ENCODE results near the gene ATG7.
"Not testable (repeated sequence)": the region's sequence is repeated elsewhere in the genome, so short reads cannot be mapped to it uniquely, and the experiment has no call there.

ATG7 gene

DNA sequence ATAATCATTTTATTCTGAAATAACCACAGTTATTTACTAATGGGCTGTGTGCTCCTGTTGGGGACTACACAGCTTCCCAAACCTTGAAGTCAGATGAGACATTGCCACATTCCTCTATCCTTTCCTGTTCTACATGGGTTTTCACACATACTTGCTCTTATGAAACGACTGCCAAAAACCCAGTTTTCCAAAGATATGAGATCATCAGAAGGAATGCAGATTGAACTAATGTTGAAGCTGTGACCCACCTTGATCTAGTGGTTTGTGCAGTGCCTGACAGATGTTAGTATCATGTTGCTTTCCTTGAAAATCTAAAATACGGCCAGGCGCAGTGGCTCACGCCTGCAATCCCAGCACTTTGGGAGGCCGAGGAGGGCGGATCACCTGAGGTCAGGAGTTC is 226.9 kb downstream of the ATG7 start:
- Histone ChIP-seq H3K4me3 (ENCODE audit: low read length) (no peak overlapping the region), H3K27me3 (ENCODE audit: control insufficient read depth, insufficient read depth, low read length) (no peaks in the 10 kb centered on the region), H3K27ac (ENCODE audit: low read length) (no peak overlapping the region), H3K9me3 (ENCODE audit: control insufficient read depth, insufficient read depth, low read length) (no peaks in the 10 kb centered on the region), H3K36me3 (ENCODE audit: control insufficient read depth, insufficient read depth, low read length) (no peaks in the 10 kb centered on the region), H3K4me1 (ENCODE audit: control insufficient read depth, insufficient read depth, low read length) (0 out of 2 replicates have a peak, but pooled peaks cover 1% of the 10 kb centered on the region)
- no CpG with 5 or more reads among the region's 6 CpGs for WGBS (ENCODE audit: insufficient coverage, insufficient read length)
- no peak for DNase-seq (ENCODE audit: low read depth, low spot score)

DNA sequence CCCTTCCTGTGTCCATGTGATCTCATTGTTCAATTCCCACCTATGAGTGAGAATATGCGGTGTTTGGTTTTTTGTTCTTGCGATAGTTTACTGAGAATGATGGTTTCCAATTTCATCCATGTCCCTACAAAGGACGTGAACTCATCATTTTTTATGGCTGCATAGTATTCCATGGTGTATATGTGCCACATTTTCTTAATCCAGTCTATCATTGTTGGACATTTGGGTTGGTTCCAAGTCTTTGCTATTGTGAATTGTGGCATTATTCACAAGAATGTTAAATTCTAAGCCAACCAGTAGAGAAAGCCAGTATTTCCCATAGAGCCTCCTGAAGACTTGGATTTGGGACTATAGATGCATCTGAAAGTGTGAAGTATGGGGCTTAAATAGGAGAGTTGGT is 230.2 kb downstream of the ATG7 start:
- no CpG with 5 or more reads among the region's 3 CpGs for WGBS (ENCODE audit: insufficient coverage, insufficient read length)
- not testable (repeated sequence) for H3K4me3 ChIP-seq (ENCODE audit: low read length)

DNA sequence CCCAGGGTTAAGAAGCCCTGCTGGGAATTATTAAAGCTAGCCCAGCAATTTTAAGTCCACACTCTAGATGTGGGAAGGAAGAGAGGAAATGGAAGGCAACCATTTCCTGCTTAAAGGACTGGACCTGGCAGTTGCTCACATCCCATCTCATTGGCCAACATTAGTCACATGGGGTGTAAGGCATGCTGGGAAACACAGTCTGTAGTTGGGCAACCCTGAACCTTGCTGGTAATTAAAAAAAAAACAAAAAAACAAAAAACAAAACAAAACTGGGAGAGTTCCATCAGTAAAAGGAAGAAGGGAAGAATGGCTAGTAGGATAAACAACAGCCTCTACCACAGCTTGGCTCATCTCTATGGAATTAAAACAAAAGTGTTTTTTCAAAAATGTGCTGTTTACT is 235.5 kb downstream of the ATG7 start:
- H3K4me3 ChIP-seq (ENCODE audit: low read length): no peak overlapping the region
- DNase-seq (ENCODE audit: low read depth, low spot score): no peak
- H3K36me3 ChIP-seq (ENCODE audit: control insufficient read depth, insufficient read depth, low read length): no peaks in the 10 kb centered on the region
- no peaks in the 10 kb centered on the region for H3K9me3 ChIP-seq (ENCODE audit: control insufficient read depth, insufficient read depth, low read length)
- 0 out of 2 replicates have a peak, but pooled peaks cover 2% of the 10 kb centered on the region for H3K4me1 ChIP-seq (ENCODE audit: control insufficient read depth, insufficient read depth, low read length)
- H3K27ac ChIP-seq (ENCODE audit: low read length): no peak overlapping the region
- H3K27me3 ChIP-seq (ENCODE audit: control insufficient read depth, insufficient read depth, low read length): no peaks in the 10 kb centered on the region

More for the DNA sequence above, 230.2 kb downstream of the ATG7 start:
- H3K4me1 ChIP-seq (ENCODE audit: control insufficient read depth, insufficient read depth, low read length); H3K27me3 ChIP-seq (ENCODE audit: control insufficient read depth, insufficient read depth, low read length); H3K27ac ChIP-seq (ENCODE audit: low read length); H3K36me3 ChIP-seq (ENCODE audit: control insufficient read depth, insufficient read depth, low read length); H3K9me3 ChIP-seq (ENCODE audit: control insufficient read depth, insufficient read depth, low read length); DNase-seq (ENCODE audit: low read depth, low spot score): not testable (repeated sequence)

DNA sequence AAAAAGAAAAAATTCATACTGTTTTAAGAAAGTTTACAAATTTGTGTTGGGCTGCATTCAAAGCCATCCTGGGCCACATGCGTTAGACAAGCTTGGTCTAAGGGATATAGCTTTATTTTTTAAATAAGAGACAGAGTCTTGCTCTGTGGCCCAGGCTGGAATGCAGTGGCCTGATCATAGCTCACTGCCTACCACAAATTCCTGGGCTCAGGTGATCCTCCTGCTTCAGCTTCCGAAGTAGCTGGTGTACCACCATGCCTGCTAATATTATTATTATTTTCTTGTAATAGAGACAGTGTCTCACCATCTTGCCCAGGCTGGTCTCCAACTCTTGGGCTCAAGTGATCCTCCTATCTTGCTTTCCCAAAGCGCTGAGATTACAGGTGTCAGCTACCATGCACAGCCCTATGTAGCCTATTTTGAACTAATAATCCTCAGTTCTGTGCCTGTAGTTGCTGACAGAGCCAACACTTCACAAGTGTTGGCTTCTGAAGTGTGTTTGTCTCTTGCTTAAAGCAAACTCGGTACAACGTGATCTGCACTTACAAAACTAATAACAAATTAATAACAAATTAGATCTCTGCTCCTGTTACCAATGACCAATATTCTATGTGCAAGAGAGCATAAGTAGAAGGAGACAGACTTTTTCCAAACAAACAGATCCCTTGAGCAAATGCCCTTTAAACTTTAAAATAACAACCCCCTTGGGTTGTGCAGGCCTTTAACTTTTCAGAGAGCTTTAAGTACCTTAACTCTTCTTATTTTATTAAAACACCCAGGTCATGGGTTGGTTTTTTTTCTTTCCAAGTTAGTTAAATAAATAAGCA is 236.4 kb downstream of the ATG7 start:
- Histone ChIP-seq H3K4me1 (ENCODE audit: control insufficient read depth, insufficient read depth, low read length) (0 out of 2 replicates have a peak, but pooled peaks cover 2% of the 10 kb centered on the region), H3K27ac (ENCODE audit: low read length) (no peak overlapping the region), H3K4me3 (ENCODE audit: low read length) (no peak overlapping the region), H3K36me3 (ENCODE audit: control insufficient read depth, insufficient read depth, low read length) (no peaks in the 10 kb centered on the region), H3K27me3 (ENCODE audit: control insufficient read depth, insufficient read depth, low read length) (no peaks in the 10 kb centered on the region), H3K9me3 (ENCODE audit: control insufficient read depth, insufficient read depth, low read length) (no peaks in the 10 kb centered on the region)
- WGBS (ENCODE audit: insufficient coverage, insufficient read length): no CpG with 5 or more reads among the region's 5 CpGs
- no peak for DNase-seq (ENCODE audit: low read depth, low spot score)

DNA sequence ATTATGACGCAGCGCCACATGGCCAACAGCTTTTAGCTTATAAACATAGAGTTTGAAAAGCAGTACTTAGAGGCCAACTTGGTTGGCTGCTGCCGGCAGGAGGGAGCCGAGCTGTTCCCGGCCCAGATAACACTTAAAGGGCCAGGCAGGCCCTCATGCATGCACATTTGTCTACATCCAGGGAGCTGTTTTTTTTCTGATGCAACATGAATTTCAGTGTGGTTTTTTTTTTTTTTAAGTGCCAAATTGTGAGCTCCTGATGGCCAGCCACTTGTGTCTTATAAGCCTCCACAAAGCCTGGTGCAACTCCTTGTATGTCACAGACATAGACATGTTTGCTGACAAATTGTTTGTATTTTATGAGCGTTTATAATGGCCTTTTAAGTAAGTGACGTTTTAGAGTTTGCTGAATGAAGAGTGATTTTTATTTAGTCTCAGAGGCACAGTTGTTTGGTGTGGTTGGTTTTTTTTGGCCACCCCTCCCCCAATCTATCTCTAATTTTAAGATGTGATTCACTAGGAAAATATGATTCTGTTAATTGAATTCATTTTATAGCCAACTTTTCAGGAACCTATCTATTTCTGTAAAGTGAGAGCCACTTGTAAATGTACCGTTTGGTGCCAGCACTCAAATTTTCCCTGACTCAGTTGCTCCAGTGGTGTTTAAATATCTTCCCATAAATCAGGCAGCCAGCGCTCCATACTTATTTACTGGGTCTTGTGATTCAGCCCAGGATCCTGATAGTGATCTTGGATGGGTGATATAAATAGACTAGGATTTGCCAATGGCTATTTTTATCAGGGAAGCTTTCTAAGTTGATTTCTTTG is 237.2 kb downstream of the ATG7 start:
- Histone ChIP-seq H3K27me3 (ENCODE audit: control insufficient read depth, insufficient read depth, low read length) (no peaks in the 10 kb centered on the region), H3K9me3 (ENCODE audit: control insufficient read depth, insufficient read depth, low read length) (no peaks in the 10 kb centered on the region), H3K4me1 (ENCODE audit: control insufficient read depth, insufficient read depth, low read length) (0 out of 2 replicates have a peak, but pooled peaks cover 2% of the 10 kb centered on the region), H3K27ac (ENCODE audit: low read length) (no peak overlapping the region), H3K36me3 (ENCODE audit: control insufficient read depth, insufficient read depth, low read length) (no peaks in the 10 kb centered on the region), H3K4me3 (ENCODE audit: low read length) (no peak overlapping the region)
- 100% methylated on average over 2 of the region's 9 CpGs for WGBS (ENCODE audit: insufficient coverage, insufficient read length)
- no peak for DNase-seq (ENCODE audit: low read depth, low spot score)

DNA sequence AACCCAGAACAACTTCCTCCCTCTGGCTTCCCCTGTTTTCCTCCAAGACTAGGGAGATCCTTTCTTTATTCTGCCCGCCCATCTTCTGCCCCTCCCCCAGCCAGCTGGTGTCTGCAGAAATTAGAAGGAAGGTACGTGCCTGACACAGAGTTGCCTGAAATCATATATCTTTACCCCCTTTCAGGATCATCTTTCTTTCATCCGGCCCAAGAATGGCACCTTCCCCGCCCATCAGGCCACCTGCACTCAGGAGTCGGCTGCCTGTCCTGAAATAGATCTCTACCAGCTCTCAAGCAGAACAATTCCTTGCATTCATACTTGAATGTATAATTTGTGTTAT is 237.8 kb downstream of the ATG7 start:
- DNase-seq (ENCODE audit: low read depth, low spot score): no peak
- Histone ChIP-seq H3K9me3 (ENCODE audit: control insufficient read depth, insufficient read depth, low read length) (no peaks in the 10 kb centered on the region), H3K27ac (ENCODE audit: low read length) (no peak overlapping the region), H3K27me3 (ENCODE audit: control insufficient read depth, insufficient read depth, low read length) (no peaks in the 10 kb centered on the region), H3K36me3 (ENCODE audit: control insufficient read depth, insufficient read depth, low read length) (no peaks in the 10 kb centered on the region), H3K4me3 (ENCODE audit: low read length) (no peak overlapping the region), H3K4me1 (ENCODE audit: control insufficient read depth, insufficient read depth, low read length) (0 out of 2 replicates have a peak, but pooled peaks cover 2% of the 10 kb centered on the region)
- WGBS (ENCODE audit: insufficient coverage, insufficient read length): no CpG with 5 or more reads among the region's 5 CpGs

DNA sequence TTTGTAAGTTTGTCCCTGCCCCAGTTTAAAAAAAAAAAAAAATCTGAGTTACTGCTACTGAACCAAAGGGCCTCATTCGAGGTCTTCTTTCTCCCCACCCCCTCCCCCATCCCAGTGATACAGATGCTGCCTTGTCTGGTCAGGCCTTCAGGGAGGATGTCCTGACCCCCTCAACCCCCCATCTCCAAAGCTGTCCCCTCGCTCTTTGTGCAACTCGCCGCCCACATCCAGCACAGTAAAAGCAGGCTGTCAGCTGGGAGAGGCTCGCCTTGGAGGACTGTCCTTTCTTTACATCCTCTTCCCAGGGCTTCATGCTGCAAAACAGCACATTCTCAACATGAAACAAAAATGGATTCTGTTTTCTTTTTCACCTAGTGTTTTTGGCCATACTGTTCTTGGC is 238.2 kb downstream of the ATG7 start:
- DNase-seq (ENCODE audit: low read depth, low spot score): no peak
- no CpG with 5 or more reads among the region's 5 CpGs for WGBS (ENCODE audit: insufficient coverage, insufficient read length)
- 0 out of 2 replicates have a peak, but pooled peaks cover 2% of the 10 kb centered on the region for H3K4me1 ChIP-seq (ENCODE audit: control insufficient read depth, insufficient read depth, low read length)
- H3K9me3 ChIP-seq (ENCODE audit: control insufficient read depth, insufficient read depth, low read length): no peaks in the 10 kb centered on the region
- H3K27ac ChIP-seq (ENCODE audit: low read length): no peak overlapping the region
- no peak overlapping the region for H3K4me3 ChIP-seq (ENCODE audit: low read length)
- H3K36me3 ChIP-seq (ENCODE audit: control insufficient read depth, insufficient read depth, low read length): no peaks in the 10 kb centered on the region
- no peaks in the 10 kb centered on the region for H3K27me3 ChIP-seq (ENCODE audit: control insufficient read depth, insufficient read depth, low read length)

- not testable (repeated sequence) for H3K4me3 ChIP-seq (ENCODE audit: low read length); DNase-seq (ENCODE audit: low read depth, low spot score); H3K36me3 ChIP-seq (ENCODE audit: control insufficient read depth, insufficient read depth, low read length); H3K27ac ChIP-seq (ENCODE audit: low read length); H3K27me3 ChIP-seq (ENCODE audit: control insufficient read depth, insufficient read depth, low read length); H3K4me1 ChIP-seq (ENCODE audit: control insufficient read depth, insufficient read depth, low read length); H3K9me3 ChIP-seq (ENCODE audit: control insufficient read depth, insufficient read depth, low read length)
- WGBS (ENCODE audit: insufficient coverage, insufficient read length): no CpG with 5 or more reads among the region's 20 CpGs
Measured at GRCh38 chr3:11511606-11512005, 239.4 kb downstream of the ATG7 start.

- not testable (repeated sequence) for H3K27ac ChIP-seq (ENCODE audit: low read length); H3K36me3 ChIP-seq (ENCODE audit: control insufficient read depth, insufficient read depth, low read length); H3K4me3 ChIP-seq (ENCODE audit: low read length); H3K4me1 ChIP-seq (ENCODE audit: control insufficient read depth, insufficient read depth, low read length); H3K27me3 ChIP-seq (ENCODE audit: control insufficient read depth, insufficient read depth, low read length); DNase-seq (ENCODE audit: low read depth, low spot score); H3K9me3 ChIP-seq (ENCODE audit: control insufficient read depth, insufficient read depth, low read length)
- WGBS (ENCODE audit: insufficient coverage, insufficient read length): no CpG with 5 or more reads among the region's 27 CpGs
Measured at GRCh38 chr3:11513125-11513816, 241.1 kb downstream of the ATG7 start.

- Histone ChIP-seq H3K4me3 (ENCODE audit: low read length) (no peak overlapping the region), H3K27me3 (ENCODE audit: control insufficient read depth, insufficient read depth, low read length) (no peaks in the 10 kb centered on the region), H3K9me3 (ENCODE audit: control insufficient read depth, insufficient read depth, low read length) (no peaks in the 10 kb centered on the region), H3K27ac (ENCODE audit: low read length) (no peak overlapping the region), H3K36me3 (ENCODE audit: control insufficient read depth, insufficient read depth, low read length) (no peaks in the 10 kb centered on the region), H3K4me1 (ENCODE audit: control insufficient read depth, insufficient read depth, low read length) (no peaks in the 10 kb centered on the region)
- no peak for DNase-seq (ENCODE audit: low read depth, low spot score)
- no CpG with 5 or more reads among the region's 3 CpGs for WGBS (ENCODE audit: insufficient coverage, insufficient read length)
Measured at GRCh38 chr3:11513817-11514135, 241.6 kb downstream of the ATG7 start.

Data from iPS DF 6.9 (cell line).